ENCODE measurements around the gene ZNF546.
"Not testable (repeated sequence)": the region's sequence is repeated elsewhere in the genome, so short reads cannot be mapped to it uniquely, and the experiment has no call there.

Gene ZNF546

DNA sequence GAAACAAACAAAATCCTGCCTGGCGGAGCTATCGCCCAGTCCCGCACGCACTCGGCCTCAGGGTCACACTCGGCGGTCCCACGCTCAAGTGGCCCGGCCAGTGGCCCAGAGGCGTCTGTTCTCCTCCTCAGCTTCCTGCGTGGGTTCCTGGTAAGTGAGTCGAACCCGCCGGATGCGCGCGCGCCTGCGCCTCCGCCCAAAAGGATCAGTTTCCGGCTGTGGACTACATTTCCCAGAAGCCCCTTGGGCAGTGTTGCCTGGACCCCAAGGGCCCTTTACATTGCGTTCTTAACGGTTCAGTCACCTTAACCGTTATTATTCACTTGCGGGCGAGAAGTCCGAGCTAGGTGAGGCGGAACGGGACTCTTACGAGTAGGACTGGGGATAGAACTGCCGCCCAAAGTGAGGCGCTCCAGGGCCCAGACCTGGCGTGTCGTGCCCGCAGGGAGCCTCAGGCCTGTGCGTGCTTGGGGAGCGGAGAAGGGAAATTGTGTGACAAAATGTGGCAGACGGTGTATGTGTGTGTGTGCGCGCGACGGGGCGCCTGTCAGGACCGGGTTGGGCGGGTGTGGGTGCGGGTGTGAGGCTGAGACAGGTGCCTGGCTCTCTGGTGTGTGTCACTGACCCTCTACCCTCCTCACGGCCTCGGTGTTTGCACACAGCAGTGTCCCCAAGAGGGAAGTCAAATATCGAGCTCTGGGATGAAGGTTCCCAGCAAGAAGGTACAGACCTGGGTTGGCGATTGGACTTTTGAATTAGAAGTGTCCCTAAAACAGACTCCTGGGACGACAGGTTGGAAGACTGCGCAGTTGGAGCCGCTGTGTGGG, at the start of gene ZNF546:
TSS of gene ZNF546 (plus strand) at position 250 of the 827 bp plus-strand sequence. CDS start 1,267 bp downstream, outside the sequence.
- peak; percentile 95 for DNase-seq (ENCODE audit: extremely low spot score)
- TF ChIP-seq, protein P1, sequence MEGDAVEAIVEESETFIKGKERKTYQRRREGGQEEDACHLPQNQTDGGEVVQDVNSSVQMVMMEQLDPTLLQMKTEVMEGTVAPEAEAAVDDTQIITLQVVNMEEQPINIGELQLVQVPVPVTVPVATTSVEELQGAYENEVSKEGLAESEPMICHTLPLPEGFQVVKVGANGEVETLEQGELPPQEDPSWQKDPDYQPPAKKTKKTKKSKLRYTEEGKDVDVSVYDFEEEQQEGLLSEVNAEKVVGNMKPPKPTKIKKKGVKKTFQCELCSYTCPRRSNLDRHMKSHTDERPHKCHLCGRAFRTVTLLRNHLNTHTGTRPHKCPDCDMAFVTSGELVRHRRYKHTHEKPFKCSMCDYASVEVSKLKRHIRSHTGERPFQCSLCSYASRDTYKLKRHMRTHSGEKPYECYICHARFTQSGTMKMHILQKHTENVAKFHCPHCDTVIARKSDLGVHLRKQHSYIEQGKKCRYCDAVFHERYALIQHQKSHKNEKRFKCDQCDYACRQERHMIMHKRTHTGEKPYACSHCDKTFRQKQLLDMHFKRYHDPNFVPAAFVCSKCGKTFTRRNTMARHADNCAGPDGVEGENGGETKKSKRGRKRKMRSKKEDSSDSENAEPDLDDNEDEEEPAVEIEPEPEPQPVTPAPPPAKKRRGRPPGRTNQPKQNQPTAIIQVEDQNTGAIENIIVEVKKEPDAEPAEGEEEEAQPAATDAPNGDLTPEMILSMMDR (IDR thresholded peaks at IDR 0.05; ENCODE audit: control extremely low read depth, extremely low read depth, low read depth, missing control alignments), result no peak
- ChIA-PET POLR2A (interaction anchor here (1.7 kb wide), 1 partner anchor 26 kb away, joined by 10 read pairs; the partner anchor contains the start of gene PSMC4), CTCF (interaction anchor here (3.2 kb wide), 1 partner anchor 26 kb away, joined by 17 read pairs; the partner anchor contains the start of gene PSMC4)

DNA sequence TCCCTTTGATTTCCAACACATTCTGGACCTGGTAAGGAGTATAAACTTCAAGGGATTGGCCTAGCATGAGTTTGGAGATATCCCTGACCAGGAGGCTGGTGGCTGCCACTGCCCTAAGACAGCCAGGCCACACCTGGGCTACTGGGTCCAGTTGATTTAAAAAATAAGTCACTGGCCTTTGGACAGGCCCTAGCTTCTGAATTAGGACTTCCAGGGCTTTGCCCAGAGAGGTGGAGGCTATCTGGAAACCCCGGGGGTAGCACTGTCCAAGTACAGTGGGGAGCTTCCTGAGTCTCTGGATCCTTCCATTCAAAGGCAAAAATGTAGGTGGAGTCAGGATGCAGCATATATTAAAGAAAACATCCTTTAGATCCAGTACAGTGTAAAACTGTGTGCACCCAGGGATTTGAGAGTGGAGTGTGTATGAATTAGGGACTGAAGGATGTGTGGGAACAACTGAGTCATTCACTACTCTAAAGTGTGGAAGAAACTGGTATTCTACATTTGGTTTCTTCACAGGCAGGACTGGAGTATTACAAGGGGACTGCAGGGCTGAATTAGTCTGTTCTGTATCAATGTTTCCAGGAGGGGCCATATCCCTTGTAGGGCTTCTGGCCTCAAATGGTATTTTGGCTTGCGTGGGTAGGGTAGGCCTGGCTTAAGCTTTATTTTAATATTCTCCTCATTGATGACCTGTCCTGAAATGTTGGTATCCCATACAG, 47.7 kb upstream of the ZNF546 start:
- no peak for DNase-seq (ENCODE audit: extremely low spot score)
- POLR2A ChIA-PET, result no interaction called here
- TF ChIP-seq, protein P1 (IDR thresholded peaks at IDR 0.05; ENCODE audit: control extremely low read depth, extremely low read depth, low read depth, missing control alignments), result no peak
- CTCF ChIA-PET, result interaction anchor here (3.1 kb wide), 1 partner anchor 21 kb away, joined by 15 read pairs; the partner anchor contains the start of gene PSMC4

DNA sequence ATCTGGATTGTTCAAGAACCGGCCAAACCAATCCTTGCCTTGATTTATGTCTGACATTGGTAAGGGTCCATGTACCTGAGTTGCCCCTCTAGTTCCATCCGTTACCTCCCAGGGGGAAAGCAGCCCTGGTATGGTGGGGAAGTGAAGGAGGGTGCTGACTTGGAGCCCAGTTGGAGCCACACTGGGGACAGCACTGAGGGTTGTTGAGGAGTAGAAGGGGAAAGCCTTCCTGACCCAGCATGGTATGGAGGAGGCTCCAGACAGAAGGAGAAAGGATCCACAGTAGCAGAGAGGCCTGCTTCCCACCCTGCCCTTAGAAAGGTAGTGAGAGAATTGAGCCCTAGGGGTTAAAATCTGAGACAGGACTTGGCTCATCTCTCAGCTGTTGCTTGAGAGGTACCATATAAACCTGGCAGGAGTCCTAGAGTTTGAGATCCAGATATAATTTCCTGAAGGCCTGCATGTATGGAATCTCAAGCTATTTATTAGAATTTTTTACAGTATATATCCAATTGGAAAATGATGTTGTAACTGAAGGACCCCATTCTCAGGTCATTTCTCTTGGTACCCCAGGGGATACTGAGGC, 45.7 kb upstream of the ZNF546 start:
- TF ChIP-seq, protein P1 (IDR thresholded peaks at IDR 0.05; ENCODE audit: control extremely low read depth, extremely low read depth, low read depth, missing control alignments), result no peak
- POLR2A ChIA-PET, result interaction anchor here (0.7 kb wide), 1 partner anchor 333 kb away, joined by 3 read pairs; no protein-coding TSS in a partner anchor
- CTCF ChIA-PET, result interaction anchor here (1.0 to 1.1 kb wide), 3 partner anchors 9 to 19 kb away, joined by 3 read pairs; no protein-coding TSS in a partner anchor
- no peak for DNase-seq (ENCODE audit: extremely low spot score)

- TF ChIP-seq, protein P1 (IDR thresholded peaks at IDR 0.05; ENCODE audit: control extremely low read depth, extremely low read depth, low read depth, missing control alignments), result no peak
- ChIA-PET POLR2A (interaction anchor here (0.7 kb wide), 1 partner anchor 332 kb away, joined by 3 read pairs; no protein-coding TSS in a partner anchor), CTCF (interaction anchor here (1.0 to 1.1 kb wide), 3 partner anchors 10 to 19 kb away, joined by 3 read pairs; no protein-coding TSS in a partner anchor)
- DNase-seq (ENCODE audit: extremely low spot score), result no peak
Observed at GRCh38 chr19:39951686-39952085, 45.2 kb upstream of the ZNF546 start.

GRCh38 chr19:39953915-39954314, 42.9 kb upstream of the ZNF546 start:
- TF ChIP-seq, protein P1 (IDR thresholded peaks at IDR 0.05; ENCODE audit: control extremely low read depth, extremely low read depth, low read depth, missing control alignments), result no peak
- no peak for DNase-seq (ENCODE audit: extremely low spot score)
- CTCF ChIA-PET, result interaction anchor here (1.3 to 1.8 kb wide), 3 partner anchors 12 to 21 kb away, joined by 3 to 17 read pairs (median 5); partner anchors contain the start of gene PSMC4

GRCh38 chr19:39957886-39958285, 39.0 kb upstream of the ZNF546 start:
- CTCF ChIA-PET, result interaction anchor here (1.6 kb wide), 1 partner anchor 13 kb away, joined by 7 read pairs; the partner anchor contains the start of gene PSMC4
- POLR2A ChIA-PET; DNase-seq (ENCODE audit: extremely low spot score): not testable (repeated sequence)

More at GRCh38 chr19:39953915-39954314, 42.9 kb upstream of the ZNF546 start:
- POLR2A ChIA-PET, result interaction anchor here (1.0 kb wide), 1 partner anchor 16 kb away, joined by 4 read pairs; no protein-coding TSS in a partner anchor

GRCh38 chr19:39958942-39959341, 37.9 kb upstream of the ZNF546 start:
- POLR2A ChIA-PET; DNase-seq (ENCODE audit: extremely low spot score); CTCF ChIA-PET: not testable (repeated sequence)

GRCh38 chr19:39959407-39959806, 37.5 kb upstream of the ZNF546 start:
- CTCF ChIA-PET; DNase-seq (ENCODE audit: extremely low spot score); POLR2A ChIA-PET: not testable (repeated sequence)
